Ovary (tissue), 3 donors: ENCODE data around the gene ARHGAP9.

Experiments
- CTCF ChIP-seq, 3 donors: fragments of 450-650 bp in 2 of 3; fragments of 200-600 bp in 1 of 3; IDR thresholded peaks; one replicate each; pipeline versions ENCODE4 v1.5.1 to v1.8.0; 2016 to 2022; ENCODE audit warnings: antibody characterized with exemption in 3 of 3, mild to moderate bottlenecking in 1 of 3
- POLR2A ChIP-seq: fragments of 450-650 bp; IDR thresholded peaks from one replicate; pipeline ENCODE4 v1.6.1; 2017; ENCODE audit warnings: antibody characterized with exemption, mild to moderate bottlenecking, moderate library complexity
- donor health status: DM: no; HTN: no; CAD: no.

DNA sequence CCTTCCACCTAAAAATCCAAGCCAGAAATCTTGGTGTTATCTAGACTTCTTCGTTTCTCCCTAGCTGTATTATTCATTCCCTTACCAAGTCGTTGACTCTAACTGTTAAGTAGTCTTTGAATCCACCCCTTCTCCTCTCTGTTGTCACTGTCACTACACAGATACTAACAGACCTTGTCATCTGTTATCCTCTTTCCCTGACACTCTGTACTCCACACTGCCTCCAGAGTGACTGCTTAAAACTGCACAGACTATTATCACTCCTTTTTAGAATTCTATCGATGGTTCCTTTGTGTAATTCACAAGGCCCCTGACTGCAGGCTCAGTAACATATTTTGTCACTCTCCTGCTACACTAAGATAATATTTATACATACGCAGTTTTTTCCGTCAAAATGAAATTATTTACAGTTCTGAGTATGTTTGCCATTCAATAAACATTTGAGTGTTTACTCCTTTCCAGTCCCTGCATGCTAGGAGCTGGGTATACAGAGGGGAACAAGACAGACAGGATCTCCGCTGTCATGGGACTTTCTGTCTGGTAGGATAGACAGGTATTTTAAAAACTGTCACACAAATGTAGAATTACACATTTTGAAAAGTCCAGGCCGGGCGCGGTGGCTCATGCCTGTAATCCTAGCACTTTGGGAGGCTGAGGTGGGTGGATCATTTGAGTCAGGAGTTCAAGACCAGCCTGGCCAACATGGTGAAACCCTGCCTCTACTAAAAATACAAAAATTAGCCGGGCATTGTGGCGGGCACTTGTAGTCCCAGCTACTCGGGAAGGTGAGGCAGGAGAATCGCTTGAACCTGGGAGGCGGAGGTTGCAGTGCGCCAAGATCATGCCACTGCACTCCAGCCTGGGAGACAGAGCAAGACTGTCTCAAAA, 12.0 kb upstream of the ARHGAP9 start:
- no peak for TF ChIP-seq POLR2A
- TF ChIP-seq CTCF (IDR thresholded peaks at IDR 0.05) = no peak
